Vein endothelial cell (primary cell): ENCODE measurements around the gene MPHOSPH10. TPM values are rescaled to one million over a fixed set of nuclear protein-coding genes. Genes with fewer than 3 reads are reported as not detected.

ENCODE experiments used
- small RNA-seq: library from RNA; depleted of rRNA; stranded (forward); fragments of <200 nt; gene quantifications from one replicate; pipeline ENCODE3, GENCODE V24; 2012
- total RNA-seq: library from RNA; depleted of rRNA; stranded (reverse); fragments of >200 nt; gene quantifications from 2 replicates; pipeline ENCODE4 v1.2.3, GENCODE V29; 2012

Gene MPHOSPH10
- total RNA-seq, result 14.7 and 21.2 TPM in 2 replicates

GRCh38 chr2:71130152-71130904 lies at the start of gene MPHOSPH10, which contains the start of gene MCEE:
Gene MPHOSPH10 (plus strand): TSS chr2:71130634. CDS start chr2:71130666, 32 bp downstream.
Gene MCEE (minus strand): TSS chr2:71130229. CDS start chr2:71130219, 10 bp downstream.

Small RNA genes lying within 50 kb of the gene (small RNA-seq; reads per million reads assigned to genes)
- not detected for gene AC007881.1

Other genes starting within 250 kb of the MPHOSPH10 start
- gene VAX2, start 230.1 kb upstream of the MPHOSPH10 start, total RNA-seq, result 0.38 TPM in 1 of 2 replicates, not detected in the other
- gene ATP6V1B1, start 194.7 kb upstream of the MPHOSPH10 start, total RNA-seq, result not detected in 2 replicates
- gene ANKRD53, start 152.0 kb upstream of the MPHOSPH10 start, total RNA-seq, result 0.38 and 0.98 TPM in 2 replicates
- 40.8 and 54.6 TPM in 2 replicates for gene TEX261, start 135.8 kb upstream of the MPHOSPH10 start, total RNA-seq
- 46.1 and 51.6 TPM in 2 replicates for gene NAGK, start 62.0 kb upstream of the MPHOSPH10 start, total RNA-seq
- gene MCEE, start 405 bp upstream of the MPHOSPH10 start, total RNA-seq, result 6.5 and 13.1 TPM in 2 replicates
- 0.19 and 0.33 TPM in 2 replicates for gene PAIP2B, start 96.5 kb downstream of the MPHOSPH10 start, total RNA-seq
- gene ZNF638, start 201.1 kb downstream of the MPHOSPH10 start, total RNA-seq, result 113 and 129 TPM in 2 replicates